Globus pallidus (tissue), 1 donor: ENCODE measurements around the gene DYNC2H1.

Source experiments
- DNase-seq: peaks from one replicate; pipeline ENCODE4 v3.0.0-alpha.2; 2015; ENCODE audit warnings: low spot score

The DYNC2H1 gene

GRCh38 chr11:103279821-103280220, 170.6 kb downstream of the DYNC2H1 start:
- no peak for DNase-seq

DNA sequence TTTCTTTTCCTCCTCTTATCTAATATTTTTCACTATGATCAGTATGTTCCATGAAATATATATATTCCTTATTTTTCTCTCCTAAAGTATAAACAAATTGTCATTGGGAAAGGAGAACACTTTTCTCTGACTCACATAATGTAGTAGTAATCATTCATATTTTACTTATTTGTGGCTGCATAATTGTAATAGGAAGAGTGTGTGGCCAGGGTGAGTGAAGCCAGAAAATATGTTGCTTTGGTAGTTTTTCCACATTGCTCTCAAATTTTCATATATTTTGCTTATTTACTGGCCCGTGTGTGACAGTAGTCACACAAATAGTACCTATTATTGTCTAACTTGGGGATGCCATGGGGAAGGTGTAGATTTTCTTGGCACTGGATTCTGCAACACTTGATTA, 172.1 kb downstream of the DYNC2H1 start:
- no peak for DNase-seq

DNA sequence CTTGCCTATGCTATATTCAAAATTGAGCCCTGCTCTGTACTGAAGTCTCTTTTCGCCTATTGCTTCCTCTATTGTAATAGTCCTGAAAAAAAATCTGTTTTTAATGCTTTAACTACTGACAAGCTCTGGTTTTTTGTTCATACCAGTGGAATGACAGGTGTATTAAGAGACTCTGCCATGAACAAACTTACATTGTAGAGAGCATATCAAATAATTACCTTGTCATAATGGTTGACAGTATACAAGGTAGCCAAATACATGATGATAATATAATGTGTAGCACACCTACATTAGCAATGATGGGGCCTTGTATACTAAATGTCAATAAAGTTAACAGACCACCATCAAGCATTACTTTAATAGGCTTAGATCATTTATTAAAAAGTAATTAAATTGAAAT, 175.0 kb downstream of the DYNC2H1 start:
- no peak for DNase-seq

DNA sequence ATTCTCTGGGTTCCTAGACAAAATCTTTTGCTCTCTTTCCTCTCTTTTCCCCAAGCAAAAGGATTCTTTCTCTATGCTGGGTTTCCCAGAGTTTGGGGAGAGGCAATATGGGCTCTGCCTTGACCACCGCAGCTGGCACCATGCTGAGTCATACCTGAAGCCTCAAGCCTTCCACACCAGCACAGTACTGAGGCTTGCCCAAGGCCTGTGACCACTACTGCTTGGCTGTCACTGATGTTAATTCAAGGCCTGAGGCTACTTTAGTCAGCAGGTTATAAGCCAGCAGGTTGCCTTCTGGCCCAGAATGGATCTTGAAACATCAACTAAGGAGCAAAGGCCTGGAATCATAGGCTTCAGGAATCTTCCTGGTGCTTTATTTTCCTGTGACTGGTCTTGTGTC, 185.3 kb downstream of the DYNC2H1 start:
- DNase-seq: no peak

GRCh38 chr11:103295704-103296103, 186.5 kb downstream of the DYNC2H1 start:
- no peak for DNase-seq

GRCh38 chr11:103297900-103298299, 188.7 kb downstream of the DYNC2H1 start:
- no peak for DNase-seq

- no peak for DNase-seq
Observed at GRCh38 chr11:103315248-103315647, 206.0 kb downstream of the DYNC2H1 start.

DNA sequence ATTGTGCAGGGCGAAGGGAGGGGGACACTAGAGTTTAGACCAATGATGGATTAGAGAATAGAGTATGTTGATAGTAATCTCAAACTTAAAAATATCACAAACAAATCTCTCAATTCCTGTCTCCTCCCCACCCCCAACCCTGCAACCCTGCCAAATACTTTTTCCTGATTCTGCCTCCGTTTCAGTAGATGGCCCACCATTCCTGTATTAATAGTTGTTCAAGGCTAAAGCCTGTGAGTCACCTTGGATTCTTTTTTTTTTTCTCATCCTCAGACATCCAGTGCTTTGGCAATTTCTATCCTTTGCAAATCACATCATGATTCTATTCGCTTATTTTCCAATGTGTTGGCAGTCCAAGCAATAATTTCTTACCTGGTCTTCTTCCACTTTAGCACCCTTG, 207.9 kb downstream of the DYNC2H1 start:
- DNase-seq: no peak

- no peak for DNase-seq
Observed at GRCh38 chr11:103322821-103323220, 213.6 kb downstream of the DYNC2H1 start.

GRCh38 chr11:103325686-103326069, 216.5 kb downstream of the DYNC2H1 start:
- no peak for DNase-seq

- peak; percentile 39 for DNase-seq
Observed at GRCh38 chr11:103326070-103326794, 217.0 kb downstream of the DYNC2H1 start.

DNA sequence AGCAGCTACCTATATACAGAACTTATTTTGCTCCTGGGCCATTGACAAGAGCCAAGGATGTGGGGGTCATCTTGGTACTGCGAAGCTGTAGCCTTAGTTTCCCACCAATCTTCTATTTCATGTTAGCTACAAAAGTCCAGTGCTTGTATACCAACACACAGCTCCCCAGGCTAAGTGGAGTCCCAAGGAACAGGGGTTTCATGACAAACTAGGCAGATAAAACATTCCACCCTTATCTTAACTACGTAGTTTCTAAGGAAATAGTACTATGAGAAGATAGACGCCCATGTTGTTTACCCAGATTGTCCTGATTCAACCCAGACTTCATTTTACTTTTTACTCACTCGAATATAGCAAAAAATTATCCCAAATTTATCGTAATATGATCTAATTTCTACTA, 218.5 kb downstream of the DYNC2H1 start:
- no peak for DNase-seq

- no peak for DNase-seq
Observed at GRCh38 chr11:103332409-103332808, 223.2 kb downstream of the DYNC2H1 start.

DNA sequence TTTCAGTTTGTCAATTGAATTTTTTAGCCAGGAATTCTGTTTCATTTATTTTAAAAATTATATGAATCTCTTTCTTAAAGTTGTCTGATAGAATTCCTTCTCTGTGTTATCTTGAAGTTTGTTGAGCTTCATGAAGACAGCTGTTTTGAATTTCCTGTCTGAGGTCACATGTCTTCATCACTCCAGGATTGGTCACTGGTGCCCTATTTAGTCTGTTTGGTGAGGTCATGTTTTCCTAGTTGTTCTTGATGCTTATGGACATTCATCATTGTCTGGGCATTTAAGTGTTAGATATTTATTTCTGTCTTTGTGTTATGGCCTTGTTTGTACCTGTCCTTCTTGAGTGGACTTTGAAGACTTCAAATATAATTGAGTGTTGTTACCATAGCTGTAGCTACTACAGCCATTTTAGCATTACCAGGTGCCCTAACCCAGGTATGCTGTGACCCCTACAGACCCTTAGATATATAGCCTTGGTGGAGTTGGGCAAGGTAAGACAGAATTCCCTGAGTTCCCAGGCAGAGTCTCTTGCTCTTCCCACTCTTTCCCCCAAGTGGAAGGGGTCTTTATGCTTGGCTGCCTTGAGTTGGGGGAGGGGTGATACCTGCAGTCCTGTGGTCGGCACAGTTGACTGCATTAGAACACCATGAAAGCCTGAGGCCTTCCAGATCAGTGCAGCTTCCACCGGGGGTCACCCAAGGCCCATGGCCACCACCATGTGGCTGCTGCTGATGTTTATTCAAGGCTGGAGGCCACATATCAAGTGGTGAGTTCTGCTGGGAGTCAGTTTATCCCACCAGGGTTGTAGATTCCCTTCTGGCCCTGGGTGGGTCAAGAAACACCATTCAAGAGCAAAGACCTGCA, 229.6 kb downstream of the DYNC2H1 start:
- no peak for DNase-seq

DNA sequence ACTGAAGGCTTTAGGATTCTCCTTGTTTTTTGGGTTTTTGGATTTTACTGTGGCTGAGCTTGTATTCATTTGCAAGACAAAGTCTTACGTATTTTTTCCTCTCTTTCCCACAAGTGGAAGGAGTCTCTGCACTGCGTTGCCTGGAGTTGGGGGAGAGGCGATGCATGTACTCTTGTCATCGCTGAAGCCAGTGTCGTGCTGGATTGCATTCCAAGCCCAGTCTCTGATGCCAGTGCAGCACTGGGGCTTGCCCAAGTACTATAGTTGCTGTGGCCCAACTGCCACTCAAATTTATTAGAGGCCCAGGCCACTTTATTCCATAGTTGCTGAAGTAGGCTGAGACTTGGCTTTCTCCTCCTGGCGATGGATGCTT, 230.2 kb downstream of the DYNC2H1 start:
- DNase-seq: peak; percentile 10

DNA sequence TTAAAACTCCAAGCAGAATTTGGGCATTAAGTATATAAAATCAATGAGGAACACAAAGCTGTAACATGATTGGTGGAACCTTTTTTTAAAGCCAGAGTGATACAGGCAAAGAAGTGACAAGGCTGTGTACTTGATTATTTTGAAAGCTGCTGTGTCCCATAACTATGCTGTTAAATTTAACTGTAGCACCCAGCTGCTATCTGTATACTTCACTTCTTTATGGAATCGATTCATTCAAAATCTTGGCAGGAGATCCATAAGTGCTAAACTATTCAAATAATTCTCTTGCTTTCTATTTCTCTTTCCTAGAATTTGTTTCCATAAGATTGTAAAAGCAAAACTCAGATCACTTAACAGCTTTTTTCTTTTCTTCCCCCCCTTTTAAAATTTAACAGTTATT, 231.7 kb downstream of the DYNC2H1 start:
- DNase-seq: no peak

GRCh38 chr11:103344886-103345285, 235.7 kb downstream of the DYNC2H1 start:
- no peak for DNase-seq

DNA sequence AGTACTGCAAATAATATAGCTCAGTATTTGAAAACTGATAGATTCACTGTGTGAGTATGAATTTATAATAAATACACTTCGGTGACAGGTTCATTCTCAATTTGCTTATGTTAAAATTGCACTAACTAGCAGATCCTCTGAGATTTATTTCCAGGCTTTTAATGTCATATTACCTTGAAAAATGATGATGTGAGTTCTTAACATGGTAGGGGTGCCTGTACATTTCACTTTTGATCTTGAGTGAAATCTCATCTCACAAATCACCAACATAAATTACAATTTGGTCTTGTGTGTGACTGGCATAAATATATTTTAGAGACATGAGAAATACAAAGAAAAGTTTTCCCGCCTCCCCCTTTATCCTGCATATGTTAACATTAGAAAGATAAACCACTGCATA, 240.4 kb downstream of the DYNC2H1 start:
- DNase-seq: no peak

GRCh38 chr11:103354656-103355055, 245.4 kb downstream of the DYNC2H1 start:
- no peak for DNase-seq

DNA sequence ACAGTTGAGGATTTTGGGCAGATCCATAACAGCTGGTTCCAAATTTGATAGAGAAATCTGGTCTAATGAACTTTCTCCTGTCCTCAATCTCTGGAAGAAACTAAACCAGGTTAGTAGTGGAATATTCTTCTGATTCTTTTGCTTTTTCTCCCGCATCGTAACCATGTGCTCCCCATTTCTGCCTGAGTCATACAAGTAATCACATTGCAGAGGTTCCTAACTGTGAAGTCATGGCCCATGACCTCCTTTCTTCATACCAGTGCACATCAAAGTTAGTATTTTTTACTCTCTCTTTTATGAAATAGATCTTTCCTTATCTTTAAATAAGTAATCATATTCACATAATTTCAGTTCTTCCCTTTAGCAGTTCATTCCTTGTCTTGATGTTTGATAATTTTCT, 249.0 kb downstream of the DYNC2H1 start:
- no peak for DNase-seq

GRCh38 chr11:103359216-103359615, 250.0 kb downstream of the DYNC2H1 start:
- no peak for DNase-seq

GRCh38 chr11:103364687-103365086, 255.5 kb downstream of the DYNC2H1 start:
- no peak for DNase-seq

- no peak for DNase-seq
Observed at GRCh38 chr11:103367650-103368049, 258.4 kb downstream of the DYNC2H1 start.

- DNase-seq: no peak
Observed at GRCh38 chr11:103368145-103368544, 258.9 kb downstream of the DYNC2H1 start.
